NCI-H345 treated with DMSO at 0.1 percent for 48 hours (cell line): ENCODE results near the gene FEZF1.

Experiments
- DNase-seq: peaks from one replicate; lab custom pipeline; 2025; ENCODE audit not compliant: unreplicated experiment; lab: John Stamatoyannopoulos, UW

Gene FEZF1

GRCh38 chr7:122304319-122304975, at the start of gene FEZF1:
FEZF1 (minus strand) TSS chr7:122304750; CDS start chr7:122304437, 313 bp downstream.
- DNase-seq = peak; percentile 60

- no peak for DNase-seq
Measured at GRCh38 chr7:122352454-122352853, 47.9 kb upstream of the FEZF1 start.

GRCh38 chr7:122350701-122351100, 46.2 kb upstream of the FEZF1 start:
- no peak for DNase-seq

GRCh38 chr7:122344303-122344620, 39.7 kb upstream of the FEZF1 start:
- no peak for DNase-seq

- no peak for DNase-seq
Measured at GRCh38 chr7:122343601-122344302, 39.2 kb upstream of the FEZF1 start.

- no peak for DNase-seq
Measured at GRCh38 chr7:122340427-122340826, 35.9 kb upstream of the FEZF1 start.

- no peak for DNase-seq
Measured at GRCh38 chr7:122339145-122339904, 34.8 kb upstream of the FEZF1 start.

GRCh38 chr7:122337011-122337410, 32.5 kb upstream of the FEZF1 start:
- DNase-seq = no peak

GRCh38 chr7:122329145-122329802, 24.7 kb upstream of the FEZF1 start:
- no peak for DNase-seq

GRCh38 chr7:122327969-122328368, 23.4 kb upstream of the FEZF1 start:
- DNase-seq = no peak

GRCh38 chr7:122316467-122317388, 12.2 kb upstream of the FEZF1 start:
- DNase-seq = no peak

GRCh38 chr7:122315507-122316466, 11.2 kb upstream of the FEZF1 start:
- DNase-seq = no peak

GRCh38 chr7:122314284-122314683, 9.7 kb upstream of the FEZF1 start:
- no peak for DNase-seq

GRCh38 chr7:122312789-122313188, 8.2 kb upstream of the FEZF1 start:
- no peak for DNase-seq

- no peak for DNase-seq
Measured at GRCh38 chr7:122311734-122312450, 7.3 kb upstream of the FEZF1 start.

GRCh38 chr7:122311050-122311700, 6.6 kb upstream of the FEZF1 start:
- no peak for DNase-seq

GRCh38 chr7:122310119-122311021, 5.8 kb upstream of the FEZF1 start:
- no peak for DNase-seq
